WERI-Rb-1 (cell line): ENCODE measurements around the gene QPCTL.

Experiments
- DNase-seq: peaks from one replicate; pipeline ENCODE4 v3.0.0-alpha.2; 2020
- H3K27ac ChIP-seq: fragments of 250-450 bp; sonication (Bioruptor Pico); 2 replicates; pipeline ENCODE4 v1.5.1; 2020; ENCODE audit warnings: mild to moderate bottlenecking, moderate library complexity
- H3K27me3 ChIP-seq: fragments of 250-450 bp; sonication (Bioruptor Pico); 2 replicates; pipeline ENCODE4 v1.5.1; 2021; ENCODE audit warnings: mild to moderate bottlenecking, low read depth, moderate library complexity; ENCODE audit not compliant: insufficient read depth, severe bottlenecking
- H3K36me3 ChIP-seq: fragments of 250-450 bp; sonication (Bioruptor Pico); 2 replicates; pipeline ENCODE4 v1.5.1; 2020; ENCODE audit warnings: mild to moderate bottlenecking, moderate library complexity
- H3K4me3 ChIP-seq: 2 replicates; pipeline ENCODE4 v1.5.1; 2011; ENCODE audit warnings: low read depth, mild to moderate bottlenecking, control low read depth, low read length
- H3K9me3 ChIP-seq: fragments of 250-450 bp; sonication (Bioruptor Pico); 2 replicates; pipeline ENCODE4 v1.5.1; 2021; ENCODE audit warnings: mild to moderate bottlenecking, moderate library complexity; ENCODE audit not compliant: severe bottlenecking
- CTCF ChIP-seq: IDR thresholded peaks from 2 replicates; pipeline ENCODE4 v1.5.1; 2011; ENCODE audit warnings: low read depth, mild to moderate bottlenecking, control low read depth, inconsistent platforms, low read length

Gene QPCTL

GRCh38 chr19:45710356-45711130 lies 18.1 kb downstream of the QPCTL start:
- Histone ChIP-seq H3K9me3 (no peaks in the 10 kb centered on the region), H3K36me3 (peaks cover 16% of the 10 kb centered on the region), H3K27ac (no peak overlapping the region), H3K27me3 (no peaks in the 10 kb centered on the region), H3K4me3 (no peak overlapping the region)
- no peak for DNase-seq
- no peak for TF ChIP-seq CTCF

GRCh38 chr19:45711851-45712698 lies 19.6 kb downstream of the QPCTL start:
- DNase-seq: no peak
- no peak for TF ChIP-seq CTCF
- peaks cover 16% of the 10 kb centered on the region for H3K36me3 ChIP-seq

GRCh38 chr19:45712699-45713067 lies 20.2 kb downstream of the QPCTL start:
- no peak for TF ChIP-seq CTCF
- Histone ChIP-seq H3K27ac (no peak overlapping the region), H3K36me3 (peaks cover 16% of the 10 kb centered on the region), H3K27me3 (no peaks in the 10 kb centered on the region), H3K9me3 (no peaks in the 10 kb centered on the region), H3K4me3 (no peak overlapping the region)
- DNase-seq: no peak

More at GRCh38 chr19:45711851-45712698, 19.6 kb downstream of the QPCTL start:
- Histone ChIP-seq H3K9me3 (no peaks in the 10 kb centered on the region), H3K4me3 (no peak overlapping the region), H3K27me3 (no peaks in the 10 kb centered on the region), H3K27ac (no peak overlapping the region)

- no peaks in the 10 kb centered on the region for H3K9me3 ChIP-seq
- no peak for DNase-seq
- no peaks in the 10 kb centered on the region for H3K27me3 ChIP-seq
- no peak overlapping the region for H3K4me3 ChIP-seq
- no peak overlapping the region for H3K27ac ChIP-seq
- H3K36me3 ChIP-seq: peaks cover 16% of the 10 kb centered on the region
- TF ChIP-seq CTCF: no peak
Measured at GRCh38 chr19:45713141-45713540, 20.7 kb downstream of the QPCTL start.

- H3K4me3 ChIP-seq: no peak overlapping the region
- no peak for TF ChIP-seq CTCF
- DNase-seq: no peak
- H3K9me3 ChIP-seq: no peaks in the 10 kb centered on the region
- peaks cover 22% of the 10 kb centered on the region for H3K36me3 ChIP-seq
- no peak overlapping the region for H3K27ac ChIP-seq
- H3K27me3 ChIP-seq: no peaks in the 10 kb centered on the region
Measured at GRCh38 chr19:45715139-45715538, 22.7 kb downstream of the QPCTL start.
